NCI-H187 treated with DMSO at 0.1 percent for 48 hours (cell line): ENCODE measurements around the gene ALDH1L2.
"Not testable (repeated sequence)": the region's sequence is repeated elsewhere in the genome, so short reads cannot be mapped to it uniquely, and the experiment has no call there.

ENCODE experiments used
- DNase-seq: peaks from one replicate; lab custom pipeline; 2025; lab: John Stamatoyannopoulos, UW

The ALDH1L2 gene

DNA sequence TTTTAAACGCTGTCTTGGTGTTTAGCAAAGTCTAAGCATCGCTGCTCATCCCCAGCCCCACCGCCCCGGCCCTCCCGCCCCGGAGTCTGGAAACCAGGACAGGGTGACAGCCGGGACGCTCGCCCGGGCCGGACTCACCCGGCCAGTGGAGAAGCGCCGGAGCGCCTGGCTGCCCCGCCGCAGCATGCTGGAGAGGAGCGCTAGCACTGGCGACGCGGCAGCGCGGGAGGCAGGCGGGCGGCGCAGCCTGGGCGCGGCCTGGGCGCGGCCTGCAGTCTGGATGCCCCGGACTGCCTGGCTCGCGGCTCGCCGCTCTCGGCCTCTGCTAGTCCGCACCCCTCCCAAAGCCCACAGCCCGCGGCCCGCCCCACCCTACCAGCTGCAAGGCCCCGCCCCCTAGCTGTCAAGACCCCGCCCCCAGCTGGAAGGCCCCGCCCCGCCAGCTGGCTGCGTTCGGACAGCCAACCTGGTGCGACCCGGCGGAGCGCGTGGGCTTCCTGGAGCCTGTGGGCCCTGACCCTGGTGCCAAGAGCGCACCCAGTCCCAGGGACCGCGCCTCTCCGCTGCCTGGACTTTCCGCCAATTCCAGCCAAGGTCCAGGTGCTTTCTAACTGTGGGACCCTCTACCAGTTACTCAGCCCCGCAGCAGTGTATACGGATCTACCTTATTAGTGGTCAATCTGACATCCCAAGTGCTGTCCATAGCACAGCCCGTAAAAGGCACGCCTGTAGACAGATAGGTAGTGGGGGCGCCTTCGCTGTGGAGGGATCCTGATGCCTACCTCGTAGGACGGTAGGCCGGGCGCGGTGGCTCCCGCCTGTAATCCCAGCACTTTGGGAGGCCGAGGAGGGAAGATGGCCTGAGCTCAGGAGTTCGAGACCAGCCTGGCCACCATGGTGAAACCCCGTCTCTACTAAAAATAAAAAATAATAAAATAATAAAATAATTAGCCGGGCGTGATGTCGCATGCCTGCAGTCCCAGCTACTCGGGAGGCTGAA is at the start of gene ALDH1L2:
TSS of gene ALDH1L2 (minus strand) at position 208 of the 1,000 bp plus-strand sequence. CDS start at position 186, 22 bp downstream.
- DNase-seq = no peak

DNA sequence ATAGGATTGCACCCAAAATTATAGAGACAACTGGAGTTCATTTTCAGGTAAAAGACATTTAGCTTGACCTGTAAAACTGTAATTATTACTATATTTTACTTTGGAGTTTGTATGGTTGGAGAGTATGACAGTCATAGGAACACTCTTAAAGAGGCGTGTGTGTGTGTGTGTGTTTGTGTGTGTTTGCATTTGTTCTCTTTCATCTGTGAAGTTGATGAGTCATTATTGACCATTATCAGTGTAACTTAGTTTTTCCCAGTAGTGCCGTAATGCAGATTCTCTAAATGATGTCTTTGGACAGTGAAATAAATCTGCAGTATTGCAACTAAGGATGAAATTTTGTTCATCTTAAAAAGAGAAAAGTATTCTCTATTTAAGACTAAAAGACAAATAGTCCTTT is 36.3 kb upstream of the ALDH1L2 start:
- no peak for DNase-seq

DNA sequence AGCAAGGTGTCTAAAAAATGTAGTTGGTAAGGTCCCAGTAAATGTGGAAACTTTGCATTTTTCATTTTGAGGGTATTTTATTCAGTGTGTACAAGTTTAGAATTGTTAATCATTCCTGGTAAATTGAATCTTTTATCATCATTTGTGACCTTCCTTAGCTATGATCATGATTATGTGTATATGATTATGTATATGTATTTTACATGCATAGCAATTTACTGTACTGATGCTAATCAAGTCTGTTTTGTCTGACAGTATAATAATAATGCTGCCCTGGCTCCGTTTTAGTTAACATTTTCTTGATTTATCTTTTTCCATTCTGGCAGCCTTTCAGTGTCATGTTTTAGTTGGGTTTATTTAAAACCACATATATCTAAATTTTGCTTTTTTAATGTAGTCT is 32.7 kb upstream of the ALDH1L2 start:
- no peak for DNase-seq

DNA sequence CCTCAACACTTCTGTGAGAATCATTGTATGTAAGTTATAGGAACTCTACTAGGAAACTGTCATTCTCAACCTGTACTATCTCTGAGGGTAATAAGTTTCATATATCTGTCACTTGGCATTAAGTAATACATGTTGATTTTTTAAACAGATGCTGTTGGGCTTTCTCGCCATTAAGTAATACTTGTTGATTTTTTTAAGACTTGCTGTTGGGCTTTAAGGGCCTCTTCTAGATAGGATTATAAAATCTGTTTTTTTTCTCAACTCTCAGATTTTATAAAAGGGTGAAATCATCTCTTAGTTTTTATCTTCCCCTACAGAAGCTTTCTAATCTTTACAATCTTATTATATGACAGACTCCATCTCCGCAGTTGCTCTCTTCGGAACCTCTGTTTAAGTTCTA is 28.8 kb upstream of the ALDH1L2 start:
- no peak for DNase-seq

DNA sequence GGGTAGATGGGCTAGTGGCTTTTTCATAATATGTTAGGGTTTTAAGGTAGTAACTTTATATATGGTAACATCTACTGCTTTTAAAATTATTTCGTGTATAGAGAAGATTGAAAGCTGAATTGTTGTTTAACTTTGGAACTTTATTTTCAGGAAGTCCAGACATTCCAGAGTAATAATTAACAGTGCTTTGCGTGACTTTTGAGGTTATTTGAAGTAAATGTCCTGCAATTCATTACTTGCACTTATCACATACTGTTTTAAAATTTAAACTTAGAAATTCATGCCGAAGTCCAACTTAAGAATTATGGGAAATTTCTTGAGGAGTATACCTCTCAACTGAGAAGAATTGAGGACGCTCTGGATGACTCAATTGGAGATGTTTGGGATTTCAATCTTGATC is 26.6 kb upstream of the ALDH1L2 start:
- no peak for DNase-seq

DNA sequence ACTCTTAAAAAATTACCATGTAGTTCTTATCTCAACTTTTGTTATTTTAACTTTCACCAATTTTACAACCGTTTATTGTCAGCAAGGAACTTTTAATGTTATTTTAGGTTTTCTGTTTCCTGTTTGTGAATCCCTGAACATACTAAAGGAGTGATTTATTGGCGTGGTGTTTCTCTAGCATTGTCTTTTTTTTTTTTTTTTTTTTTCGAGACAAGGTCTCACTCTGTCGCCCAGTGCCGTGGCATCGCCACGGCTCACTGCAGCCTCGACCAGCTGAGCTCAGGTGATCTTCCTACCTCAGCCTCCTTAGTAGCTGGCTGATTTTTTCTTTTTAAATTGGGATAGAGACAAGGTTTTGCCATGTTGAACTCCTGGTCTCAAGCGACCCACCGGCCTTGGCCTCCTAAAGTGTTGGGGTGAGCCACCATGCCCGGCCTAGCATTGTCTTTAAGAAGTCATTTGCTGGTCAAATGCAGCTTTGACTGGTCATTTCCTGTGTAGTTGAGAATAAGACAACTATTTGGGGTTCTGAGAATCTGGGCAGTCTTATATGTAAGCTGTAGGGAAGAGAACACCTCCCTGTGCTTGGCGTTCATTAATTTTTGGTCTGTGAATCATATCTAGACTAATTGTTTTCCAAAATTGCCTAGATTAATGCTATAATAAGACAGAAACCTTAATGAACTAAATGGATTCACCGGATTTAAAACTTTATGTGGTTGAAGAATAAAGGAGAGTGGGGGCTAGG is 25.4 kb upstream of the ALDH1L2 start:
- DNase-seq = no peak

DNA sequence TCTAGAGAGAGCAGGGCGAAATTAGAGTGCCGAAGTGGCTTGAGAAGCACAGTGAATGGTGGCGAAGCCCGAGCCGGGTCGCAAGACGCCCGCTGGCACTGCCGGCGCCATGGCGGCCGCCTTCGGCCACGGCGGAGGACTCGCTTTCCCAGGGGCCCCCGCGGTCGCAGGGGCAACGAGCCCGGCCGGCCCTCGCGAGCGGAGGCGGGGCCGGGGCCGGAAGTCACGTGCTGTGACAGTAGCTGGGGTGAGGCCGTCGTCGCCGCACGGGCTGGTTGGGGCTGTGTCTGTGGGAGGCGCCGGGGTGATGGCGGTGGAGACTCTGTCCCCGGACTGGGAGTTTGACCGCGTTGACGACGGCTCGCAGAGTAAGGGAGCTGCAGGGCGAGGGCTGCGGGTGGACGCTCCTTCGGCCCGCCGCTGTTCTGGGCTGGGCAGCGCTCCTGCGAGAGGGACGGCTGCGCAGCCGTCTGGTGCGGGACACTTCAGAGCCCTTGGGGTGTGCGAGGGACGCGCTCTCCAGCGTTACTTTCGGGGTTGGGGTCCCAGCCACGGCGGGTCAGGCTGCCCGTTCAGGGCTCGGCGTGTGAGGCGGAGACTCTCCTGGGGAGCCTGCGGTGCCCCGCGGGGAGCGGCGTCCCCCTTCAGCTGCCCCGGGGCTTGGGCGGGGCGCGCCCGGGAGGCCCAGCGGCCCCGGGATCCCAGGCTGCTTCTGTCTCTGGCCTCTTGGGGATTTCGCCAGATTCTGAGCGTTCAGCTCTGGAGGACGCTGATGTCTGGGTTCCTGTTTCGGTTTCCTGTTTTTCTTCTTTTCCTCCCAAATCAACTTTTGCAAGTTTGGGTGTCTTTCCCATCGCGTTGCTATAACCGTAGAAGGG is 23.5 kb upstream of the ALDH1L2 start, which contains the start of gene WASHC4:
TSS of gene WASHC4 (plus strand) at position 238 of the 878 bp plus-strand sequence. CDS start at position 308, 70 bp downstream.
- DNase-seq = peak; percentile 77

DNA sequence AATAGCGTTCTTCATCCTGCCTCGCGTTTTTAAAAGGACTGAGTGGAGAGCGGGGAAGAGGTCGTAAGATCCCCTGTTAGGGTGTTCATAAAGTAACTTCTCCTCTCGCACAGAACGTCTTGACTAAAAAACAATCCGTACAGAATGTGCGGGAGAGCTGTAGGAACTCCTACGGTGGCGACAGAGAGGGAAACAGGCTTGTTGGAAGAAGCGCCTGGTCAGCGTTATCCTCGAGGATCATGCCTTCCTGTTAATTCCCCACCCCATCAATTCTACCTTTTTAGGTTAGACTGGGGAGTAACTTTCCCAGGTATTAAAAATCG is 22.9 kb upstream of the ALDH1L2 start:
- peak; percentile 30 for DNase-seq

DNA sequence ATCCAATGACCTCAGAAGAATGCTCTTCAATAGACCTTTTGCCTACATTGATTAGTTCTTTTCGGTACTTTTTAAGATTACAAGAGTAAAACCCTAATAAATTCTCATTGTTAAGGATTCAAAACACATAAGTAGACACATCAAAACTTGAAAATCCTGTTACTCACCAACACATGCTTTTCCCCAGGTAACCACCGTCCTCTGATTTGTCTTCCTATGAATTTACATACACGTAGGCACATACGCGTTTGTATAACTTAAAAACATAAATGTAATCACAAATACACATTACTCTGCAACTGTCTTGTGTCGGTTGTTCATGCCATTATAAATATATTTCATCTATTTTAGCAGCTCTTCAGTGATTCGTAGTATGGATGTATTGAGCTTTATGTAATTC is 22.4 kb upstream of the ALDH1L2 start:
- DNase-seq = no peak

DNA sequence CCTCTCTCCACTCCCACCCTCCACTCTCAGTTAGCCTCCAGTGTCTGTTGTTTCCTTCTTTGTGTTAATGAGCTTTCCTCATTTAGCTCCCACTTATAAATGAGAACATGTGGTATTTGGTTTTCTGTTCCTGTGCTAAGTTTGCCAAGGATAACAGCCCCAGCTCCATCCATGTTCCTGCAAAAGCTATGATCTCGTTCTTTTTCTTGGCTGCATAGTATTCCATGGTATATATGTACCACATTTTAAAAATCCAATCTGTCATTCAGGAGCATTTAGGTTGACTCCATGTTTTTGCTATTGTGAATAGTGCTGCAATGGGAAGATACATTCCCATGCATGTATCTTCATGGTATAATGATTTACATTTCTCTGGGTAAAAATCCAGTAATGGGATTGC is 20.5 kb upstream of the ALDH1L2 start:
- DNase-seq = no peak

DNA sequence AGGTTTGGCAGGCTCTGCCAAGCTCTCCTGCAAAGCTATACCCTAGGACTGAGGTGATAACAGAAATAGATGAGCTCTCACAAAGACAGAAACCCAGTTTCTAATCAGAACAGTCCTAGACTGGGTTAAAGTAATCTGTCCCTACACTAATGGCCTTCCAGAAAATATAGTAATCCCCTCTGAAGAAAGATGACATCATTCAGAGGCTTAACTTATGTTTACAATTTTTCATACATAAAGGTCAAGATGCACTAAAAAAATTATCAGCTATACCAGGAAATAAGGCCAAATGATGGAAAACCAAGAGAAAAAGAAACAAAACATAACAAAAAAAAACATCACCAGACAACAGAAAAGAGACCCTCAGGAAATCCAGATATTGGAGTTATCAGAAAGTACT is 18.4 kb upstream of the ALDH1L2 start:
- no peak for DNase-seq

DNA sequence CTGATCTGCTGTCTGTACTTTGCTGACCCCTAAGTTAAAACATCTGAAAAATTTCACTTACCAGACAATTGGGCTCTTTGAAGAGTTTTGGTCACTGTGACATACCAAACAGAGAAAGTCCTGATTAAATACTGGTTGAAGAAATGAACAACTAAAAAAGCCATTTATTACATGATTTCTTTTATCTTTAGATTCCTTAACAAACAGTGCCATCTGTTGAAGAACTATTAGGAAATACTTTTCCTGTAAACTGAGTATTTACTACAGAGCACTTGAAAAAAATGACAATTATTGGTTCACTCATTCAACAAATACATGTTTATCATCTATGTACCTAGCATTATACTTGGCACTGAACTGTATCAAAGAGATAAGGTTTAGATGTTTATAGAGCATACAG is 16.7 kb upstream of the ALDH1L2 start:
- DNase-seq = no peak

DNA sequence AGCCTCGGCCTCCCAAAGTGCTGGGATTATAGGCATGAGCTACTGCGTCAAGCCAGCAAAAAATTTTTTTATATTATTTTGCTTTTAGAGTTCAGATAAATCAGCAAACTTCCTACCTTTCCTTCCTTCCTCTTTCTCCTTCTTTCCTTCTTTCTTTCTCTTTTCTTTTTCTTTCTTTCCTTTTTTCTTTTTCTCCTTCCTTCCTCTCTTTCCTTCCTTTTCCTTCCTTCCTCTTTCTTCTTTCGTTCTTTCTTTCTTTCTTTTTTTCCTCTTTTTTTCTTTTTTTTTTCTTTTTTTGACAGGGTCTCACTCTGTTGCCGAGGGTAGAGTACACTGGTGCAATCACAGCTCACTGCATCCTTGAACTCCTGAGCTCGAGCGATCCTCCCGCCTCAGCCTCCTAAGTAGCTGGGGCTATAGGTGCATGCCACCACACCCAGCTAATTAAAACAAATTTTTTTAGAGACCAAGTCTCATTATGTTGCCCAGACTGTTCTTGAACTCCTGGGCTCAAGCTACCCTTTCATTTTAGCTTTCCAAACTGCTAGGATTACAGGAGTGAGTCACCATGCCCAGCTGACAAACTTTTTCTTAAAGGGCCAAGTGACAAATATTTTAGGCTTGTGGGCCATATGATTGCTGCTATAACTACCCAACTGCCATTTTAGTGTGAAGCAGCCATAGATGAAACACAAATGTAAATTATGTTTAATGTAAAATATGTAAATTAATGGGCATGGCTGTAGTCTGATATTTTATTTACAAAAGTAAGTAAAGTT is 16.1 kb upstream of the ALDH1L2 start:
- DNase-seq = no peak

DNA sequence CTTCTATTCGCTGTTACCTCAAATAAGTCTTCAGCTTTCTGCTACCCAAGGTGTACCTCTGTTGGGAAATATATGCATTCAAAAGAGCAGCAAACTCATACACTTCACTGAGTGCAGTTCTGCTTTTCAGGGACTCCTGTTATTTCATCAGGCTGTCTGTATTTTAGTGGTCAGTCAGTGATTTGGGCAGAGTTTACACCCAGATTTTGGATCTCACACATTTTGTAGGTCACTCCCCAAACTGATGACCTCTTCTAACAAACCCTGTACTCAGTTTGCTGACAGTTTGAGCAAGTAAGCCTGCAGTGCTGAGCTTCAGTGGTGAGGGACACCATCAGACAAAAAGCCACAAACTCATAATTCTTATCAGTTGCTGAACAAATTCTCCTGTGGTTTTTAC is 15.1 kb upstream of the ALDH1L2 start:
- DNase-seq = no peak

DNA sequence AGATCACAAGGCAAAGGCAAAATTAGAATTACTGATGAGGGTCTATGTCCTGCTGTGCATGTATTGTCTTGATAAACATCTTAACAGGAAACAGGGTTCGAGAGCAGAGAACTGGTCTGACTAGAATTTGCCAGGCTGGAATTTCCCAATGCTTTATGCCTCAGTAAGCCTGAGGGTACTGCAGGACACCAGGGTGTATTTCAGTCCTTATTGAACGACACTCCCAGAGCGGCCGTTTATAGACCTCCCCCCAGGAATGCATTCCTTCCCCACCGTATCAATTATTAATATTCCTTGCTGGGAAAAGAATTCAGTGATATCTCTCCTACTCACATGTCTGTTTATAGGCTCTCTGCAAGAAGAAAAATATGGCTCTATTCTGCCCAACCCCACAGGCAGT is 11.1 kb upstream of the ALDH1L2 start:
- not testable (repeated sequence) for DNase-seq

DNA sequence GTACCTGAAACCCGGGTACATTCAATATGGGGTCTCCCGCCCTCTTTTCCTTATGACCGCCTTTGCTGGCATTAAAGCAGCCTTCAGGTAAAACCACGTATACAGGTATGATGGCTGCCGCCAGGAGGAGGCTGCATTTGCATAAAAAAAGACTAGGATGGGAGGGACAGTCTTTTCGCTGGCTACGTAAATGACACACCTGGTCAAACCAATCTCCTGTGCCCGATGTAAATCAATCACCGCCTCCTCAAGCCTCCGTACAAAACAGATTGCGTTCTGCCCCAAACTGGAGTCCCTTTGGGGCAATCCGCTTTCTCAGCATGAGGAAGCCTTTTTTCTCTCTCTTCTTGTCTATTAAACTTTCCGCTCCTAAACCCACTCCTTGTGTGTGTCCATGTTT is 8.1 kb upstream of the ALDH1L2 start:
- no peak for DNase-seq

DNA sequence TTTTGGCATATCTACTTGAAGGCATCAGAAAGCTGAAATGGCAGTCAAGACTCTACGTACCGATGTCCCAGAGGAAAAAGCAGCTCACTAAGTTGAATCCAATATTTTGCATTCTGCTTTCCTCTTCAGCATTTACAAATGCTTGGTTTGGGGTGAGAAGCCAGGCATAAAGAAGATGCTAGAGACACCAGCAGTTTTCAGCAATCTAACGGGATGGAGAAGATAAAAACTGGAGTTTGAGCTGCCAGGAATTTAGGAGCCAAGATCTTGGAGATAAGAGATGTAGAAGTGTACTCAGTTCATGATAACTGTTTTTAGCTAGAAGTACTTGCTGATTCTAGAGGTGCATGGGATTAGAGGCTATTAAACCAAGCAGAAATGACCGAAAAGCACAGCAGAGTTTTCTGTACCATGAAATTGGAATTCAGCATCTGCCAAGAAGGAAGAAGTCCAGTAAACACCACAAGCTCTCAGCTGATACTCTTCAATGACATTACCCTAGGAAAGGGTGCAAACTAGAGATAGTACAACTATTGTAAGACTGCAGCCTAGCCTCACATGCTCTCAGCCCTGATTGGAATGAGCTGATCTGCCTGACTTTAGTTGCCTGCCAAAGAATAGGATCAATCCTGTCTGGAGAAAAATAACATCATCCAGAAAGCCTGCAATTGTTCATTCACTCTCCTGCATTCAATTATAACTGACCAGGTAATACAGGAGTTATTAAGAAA is 7.4 kb upstream of the ALDH1L2 start:
- DNase-seq = no peak

DNA sequence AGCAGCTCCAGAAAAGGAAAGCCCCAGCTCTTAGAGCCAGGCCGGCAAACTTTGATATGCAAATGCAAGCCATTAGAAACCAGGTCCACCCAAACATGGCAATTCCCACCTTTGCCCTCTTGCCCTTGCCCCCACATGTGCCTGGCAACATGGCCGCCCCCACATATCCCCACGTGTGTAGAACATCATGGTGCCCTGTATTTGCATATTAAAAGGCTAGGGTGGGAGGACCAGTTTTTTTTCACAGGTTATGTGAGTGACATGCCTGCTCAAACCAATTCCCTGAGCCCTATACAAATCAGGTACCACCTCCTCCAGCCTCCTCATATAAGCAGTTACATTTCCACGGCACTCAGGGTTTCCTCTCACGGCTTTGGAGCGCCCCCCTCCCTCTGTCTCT is 6.1 kb upstream of the ALDH1L2 start:
- no peak for DNase-seq

DNA sequence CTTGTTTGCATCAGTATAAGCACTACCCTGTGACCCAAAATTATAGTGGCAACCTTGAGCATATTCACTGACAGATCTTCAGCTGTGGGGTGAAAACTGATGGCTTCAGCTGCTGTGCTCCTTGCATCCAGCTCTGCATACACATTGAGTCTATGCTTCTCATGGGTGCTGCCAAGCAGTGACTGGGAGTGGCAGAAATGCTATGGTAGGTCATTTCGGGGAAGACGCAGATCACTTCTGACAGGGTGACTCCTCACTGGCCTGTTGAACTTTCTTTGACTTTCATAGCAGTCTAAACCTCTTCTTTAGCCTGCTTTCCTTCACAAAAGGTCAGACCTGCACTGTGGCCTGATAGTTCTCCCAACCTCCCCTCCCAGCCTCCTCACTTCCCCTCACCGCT is 5.6 kb upstream of the ALDH1L2 start:
- no peak for DNase-seq

DNA sequence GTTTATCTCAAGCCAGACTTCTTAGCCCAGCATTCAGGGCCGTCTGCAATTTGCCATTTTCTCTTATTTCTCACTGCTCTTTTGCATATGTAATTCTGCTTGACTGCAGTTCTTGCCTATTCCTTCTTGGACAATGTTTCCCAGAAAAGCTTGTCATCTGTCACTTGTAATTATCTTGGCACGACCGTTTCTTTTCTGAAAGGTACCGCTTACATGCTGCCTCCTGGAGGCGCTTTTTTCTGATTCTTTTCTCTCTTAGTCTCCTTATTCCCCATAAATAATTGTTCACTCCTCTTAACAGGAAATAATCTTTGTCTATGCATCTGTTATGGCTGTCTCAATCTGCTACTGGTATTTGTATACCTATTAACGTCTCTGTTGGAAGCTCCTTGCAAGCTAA is 1.2 kb upstream of the ALDH1L2 start:
- no peak for DNase-seq
